Activated T-helper 1 cell treated with anti-CD3 and anti-CD28 coated beads, Interleukin-12 subunit alpha, Interleukin-12 subunit beta, Interleukin-2, Interleukin-4 antibody, amounts not matched to agents 30 ng/mL and 10 ng/mL and 1 ng/mL, durations not matched to agents 14 hours and 24 hours and 36 hours (primary cell): Measurements from ENCODE around the gene TJP3. TPM values are rescaled to one million over a fixed set of nuclear protein-coding genes. Genes with fewer than 3 reads are reported as not detected.

Experiments used
- DNase-seq: peaks from one replicate; pipeline ENCODE4 v3.0.0; 2021; ENCODE audit warnings: low spot score
- H3K27ac Mint-ChIP-seq: one replicate; pipeline ENCODE4 v1.8.0; 2021; ENCODE audit warnings: mild to moderate bottlenecking, mixed read lengths
- H3K27me3 Mint-ChIP-seq: one replicate; pipeline ENCODE4 v1.8.0; 2022; ENCODE audit warnings: mild to moderate bottlenecking, moderate library complexity, mixed read lengths; ENCODE audit not compliant: insufficient read depth
- H3K36me3 Mint-ChIP-seq: one replicate; pipeline ENCODE4 v1.8.0; 2021; ENCODE audit warnings: low read depth, mixed read lengths
- H3K4me1 Mint-ChIP-seq: one replicate; pipeline ENCODE4 v1.8.0; 2021; ENCODE audit warnings: low read depth, mixed read lengths
- H3K4me3 Mint-ChIP-seq: one replicate; pipeline ENCODE4 v1.8.0; 2021; ENCODE audit warnings: mild to moderate bottlenecking, moderate library complexity, mixed read lengths
- H3K9me3 Mint-ChIP-seq: one replicate; pipeline ENCODE4 v1.8.0; 2021; ENCODE audit warnings: mixed read lengths
- intact Hi-C: fragments of 100-400 bp; cut with micrococcal nuclease; formaldehyde crosslinking; loops from one replicate; pipeline ENCODE4 v1.15.1; 2024
- total RNA-seq: library from RNA; stranded (reverse); gene quantifications from 2 replicates; pipeline ENCODE4 v1.2.3, GENCODE V29; 2022

TJP3 gene
- total RNA-seq, 1 donor from 2014 or later: 0.08 TPM

DNA sequence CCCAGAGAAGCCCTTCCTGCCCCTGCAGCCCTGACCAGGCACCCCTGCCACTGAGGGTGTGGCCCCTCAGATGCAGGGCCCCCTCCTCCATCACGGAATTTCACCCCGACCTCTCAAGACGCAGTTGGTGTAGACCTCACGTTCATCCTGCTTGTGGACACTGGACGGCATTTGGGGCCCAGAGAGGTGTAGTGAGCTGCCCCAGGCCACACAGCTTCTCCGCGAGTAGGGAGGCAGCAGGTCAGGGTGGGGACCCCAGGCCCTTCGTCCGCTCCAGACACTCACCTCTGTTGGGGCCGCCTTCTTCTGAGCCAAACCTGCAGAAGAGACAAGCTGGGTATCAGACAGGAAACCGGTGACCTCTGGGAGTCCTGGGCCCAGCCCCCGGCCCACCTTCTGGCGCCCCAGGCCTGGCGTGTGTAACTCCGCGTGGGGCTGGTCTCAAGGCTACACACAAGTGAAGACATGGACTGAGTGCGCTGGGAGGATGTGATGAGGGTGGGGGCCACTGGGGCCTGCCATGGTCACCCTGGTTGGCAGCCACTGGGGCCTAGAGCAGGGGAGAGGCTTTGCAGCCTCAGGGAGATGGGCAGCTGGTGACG, 41.0 kb upstream of the TJP3 start:
- Mint-ChIP-seq H3K36me3 (peaks cover 3% of the 10 kb centered on the region), H3K4me1 (no peaks in the 10 kb centered on the region), H3K27me3 (no peaks in the 10 kb centered on the region), H3K4me3 (no peak overlapping the region), H3K27ac (no peak overlapping the region), H3K9me3 (no peaks in the 10 kb centered on the region)
- intact Hi-C loops: no loop called here
- DNase-seq: no peak

DNA sequence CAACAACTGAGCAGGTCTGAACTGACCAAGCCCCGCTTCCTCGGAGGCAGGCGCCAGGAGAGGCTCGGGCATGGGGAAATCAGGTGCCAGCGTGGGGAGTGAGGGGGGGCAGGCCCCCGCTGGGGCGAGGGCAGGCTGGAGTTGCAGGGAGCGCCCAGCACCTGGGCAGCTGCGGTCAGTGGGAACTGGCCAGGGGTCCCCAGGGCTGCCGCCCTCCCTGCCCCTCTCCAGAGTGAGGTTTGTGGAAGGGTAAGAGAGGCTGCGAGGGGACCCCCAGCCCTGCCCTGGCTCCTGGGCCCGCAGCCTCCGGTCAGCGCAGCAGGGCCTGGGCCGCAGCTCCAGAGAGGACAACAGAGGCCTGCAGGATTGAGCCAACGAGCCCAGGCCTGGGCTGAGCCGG, 40.4 kb upstream of the TJP3 start:
- H3K36me3 Mint-ChIP-seq: peaks cover 3% of the 10 kb centered on the region
- no peaks in the 10 kb centered on the region for H3K9me3 Mint-ChIP-seq
- intact Hi-C loops: no loop called here
- H3K4me1 Mint-ChIP-seq: no peaks in the 10 kb centered on the region
- DNase-seq: no peak
- H3K4me3 Mint-ChIP-seq: no peak overlapping the region
- H3K27me3 Mint-ChIP-seq: no peaks in the 10 kb centered on the region
- no peak overlapping the region for H3K27ac Mint-ChIP-seq

- intact Hi-C loops: no loop called here
- no peaks in the 10 kb centered on the region for H3K9me3 Mint-ChIP-seq
- peaks cover 3% of the 10 kb centered on the region for H3K36me3 Mint-ChIP-seq
- H3K4me1 Mint-ChIP-seq: no peaks in the 10 kb centered on the region
- no peak for DNase-seq
- no peak overlapping the region for H3K27ac Mint-ChIP-seq
- H3K4me3 Mint-ChIP-seq: no peak overlapping the region
- no peaks in the 10 kb centered on the region for H3K27me3 Mint-ChIP-seq
Observed at GRCh38 chr19:3668331-3669081, 39.7 kb upstream of the TJP3 start.

DNA sequence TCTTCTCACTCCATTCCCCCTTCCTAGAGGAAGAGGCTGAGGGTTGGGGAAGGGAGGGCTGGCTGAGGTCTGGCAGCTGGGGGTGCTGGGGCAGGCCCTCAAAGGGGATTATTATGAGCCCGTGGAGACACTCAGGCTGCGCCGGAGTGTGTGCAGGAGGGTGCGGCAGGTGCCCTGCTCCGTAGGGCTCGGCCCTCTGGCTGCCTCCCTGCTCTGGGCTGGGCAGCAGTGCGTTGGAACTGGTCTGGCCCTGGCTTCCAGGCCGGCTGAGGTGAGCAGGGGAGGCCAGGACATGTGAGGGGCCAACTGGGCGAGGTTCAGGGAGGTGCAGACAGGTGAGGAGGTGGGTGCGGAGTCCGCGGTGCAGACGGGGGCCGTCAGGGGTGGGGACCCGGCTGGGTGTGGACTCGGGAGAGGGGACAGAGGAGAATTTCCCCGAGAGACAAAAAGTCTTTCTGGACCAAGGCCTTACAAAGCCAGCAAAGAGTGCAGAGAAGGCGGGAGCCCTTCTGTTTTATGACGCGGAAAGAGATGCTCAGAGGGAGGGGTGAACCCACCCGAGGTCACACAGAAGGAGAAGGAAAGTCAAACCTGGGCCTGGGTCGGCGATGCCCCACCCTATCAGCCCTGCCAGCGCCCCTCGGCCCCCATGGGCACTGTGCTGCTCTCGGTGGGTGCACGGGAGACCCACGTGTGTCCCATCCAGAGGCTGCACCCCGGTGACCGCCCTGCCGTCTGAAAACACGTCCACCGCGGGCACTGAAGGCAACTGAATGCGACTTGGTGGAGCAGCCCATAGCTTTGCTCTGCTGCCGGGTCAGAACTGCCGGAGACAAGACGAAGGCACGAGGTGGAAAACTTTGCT, 38.9 kb upstream of the TJP3 start:
- intact Hi-C loops: no loop called here
- H3K4me1 Mint-ChIP-seq: no peaks in the 10 kb centered on the region
- no peak for DNase-seq
- H3K4me3 Mint-ChIP-seq: no peak overlapping the region
- peaks cover 3% of the 10 kb centered on the region for H3K36me3 Mint-ChIP-seq
- no peaks in the 10 kb centered on the region for H3K9me3 Mint-ChIP-seq
- no peaks in the 10 kb centered on the region for H3K27me3 Mint-ChIP-seq
- no peak overlapping the region for H3K27ac Mint-ChIP-seq

- Mint-ChIP-seq H3K4me1 (no peaks in the 10 kb centered on the region), H3K36me3 (peaks cover 7% of the 10 kb centered on the region), H3K27me3 (no peaks in the 10 kb centered on the region), H3K4me3 (no peak overlapping the region), H3K27ac (no peak overlapping the region), H3K9me3 (no peaks in the 10 kb centered on the region)
- intact Hi-C loops: no loop called here
- no peak for DNase-seq
Observed at GRCh38 chr19:3669947-3670795, 38.0 kb upstream of the TJP3 start.

DNA sequence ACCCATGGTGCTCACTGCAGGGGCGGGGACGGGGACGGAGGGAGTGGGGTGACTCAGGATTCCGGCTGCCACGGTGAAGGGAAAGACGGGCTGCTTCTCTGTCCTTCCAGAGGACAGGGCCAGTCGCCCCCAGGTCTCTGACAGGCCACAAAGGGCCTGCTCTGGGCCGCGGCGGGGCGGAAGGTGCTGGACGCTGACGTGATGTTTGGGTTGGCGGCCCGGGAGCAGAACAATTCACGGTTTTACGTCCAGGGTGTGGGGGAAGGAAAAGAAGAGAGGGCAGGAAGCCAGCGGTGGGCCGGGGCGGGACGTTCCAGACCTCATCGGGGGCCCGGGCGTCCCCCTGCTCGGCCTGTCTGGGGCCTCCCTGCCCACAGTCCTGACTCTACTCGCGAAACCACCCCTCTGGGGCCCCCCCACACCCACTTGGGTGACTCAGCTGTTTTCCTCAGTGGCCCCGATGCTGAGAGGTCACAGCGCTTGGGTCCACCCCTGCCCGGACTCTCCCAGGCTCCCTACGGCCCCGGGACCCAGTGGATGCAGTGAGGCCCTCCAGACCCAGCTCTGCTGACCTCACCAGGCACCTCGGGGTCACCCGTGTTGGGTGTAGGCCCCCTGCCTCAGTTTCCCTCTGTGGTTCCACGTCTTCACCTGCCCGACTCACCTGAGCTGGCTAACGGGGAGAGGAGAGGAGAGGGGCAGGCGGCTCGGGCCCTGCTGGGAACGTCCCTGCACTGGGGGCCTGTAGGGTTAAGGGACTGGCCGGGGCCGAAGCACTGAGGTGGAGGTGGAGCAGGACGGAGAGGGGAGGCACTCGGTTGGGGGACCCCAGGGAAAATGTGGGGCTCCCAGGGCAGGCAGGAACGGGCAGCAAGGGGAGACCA, 37.1 kb upstream of the TJP3 start:
- Mint-ChIP-seq H3K27me3 (no peaks in the 10 kb centered on the region), H3K36me3 (peaks cover 7% of the 10 kb centered on the region), H3K9me3 (no peaks in the 10 kb centered on the region), H3K4me1 (no peaks in the 10 kb centered on the region), H3K27ac (peak overlapping the region; percentile 63), H3K4me3 (no peak overlapping the region)
- intact Hi-C loops: no loop called here
- no peak for DNase-seq

DNA sequence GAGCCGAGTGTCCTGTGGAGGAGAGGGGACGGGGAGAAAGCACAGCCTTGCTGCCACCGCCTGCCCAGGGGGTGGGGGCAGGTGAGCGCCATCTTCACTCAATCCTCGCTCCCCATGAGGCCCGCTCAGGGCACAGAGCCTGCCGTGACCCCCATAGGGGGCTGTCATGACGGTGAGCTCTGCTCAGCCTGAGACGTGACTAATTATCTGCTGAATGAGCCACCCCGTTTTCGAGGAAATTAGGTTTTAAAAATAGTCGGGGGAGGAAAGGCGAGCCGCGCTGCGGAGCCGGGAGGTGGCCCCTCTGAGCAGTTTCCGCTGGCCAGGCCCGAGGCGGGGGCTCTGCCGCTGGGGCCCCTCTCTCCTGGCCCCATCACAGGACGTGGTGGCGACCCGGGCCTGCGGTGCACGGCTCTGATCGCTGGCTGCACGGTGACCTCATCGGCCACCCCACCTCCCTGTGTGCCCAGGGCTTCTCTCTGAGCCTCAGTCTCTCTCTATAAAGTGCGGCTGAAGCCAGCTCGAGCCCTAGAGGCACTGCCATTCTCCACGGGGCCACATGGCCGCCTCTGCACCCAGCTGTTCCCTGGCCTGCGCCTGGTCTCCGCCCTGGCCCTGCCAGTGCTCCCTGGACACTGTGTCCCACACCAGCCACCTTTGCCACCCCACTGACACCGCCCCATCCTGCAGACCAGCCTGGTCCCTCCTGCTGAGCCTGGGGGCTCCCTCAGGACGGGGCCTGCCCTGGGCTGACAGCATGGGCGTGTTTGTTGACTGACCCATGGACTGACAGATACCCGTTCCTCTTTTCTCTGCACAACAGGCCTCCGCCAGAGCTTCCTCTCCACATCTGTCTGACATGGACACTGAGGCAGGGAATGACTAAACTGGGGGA, 36.3 kb upstream of the TJP3 start:
- DNase-seq: no peak
- intact Hi-C loops: no loop called here
- no peaks in the 10 kb centered on the region for H3K9me3 Mint-ChIP-seq
- H3K4me3 Mint-ChIP-seq: no peak overlapping the region
- H3K27ac Mint-ChIP-seq: no peak overlapping the region
- no peaks in the 10 kb centered on the region for H3K27me3 Mint-ChIP-seq
- H3K36me3 Mint-ChIP-seq: peaks cover 4% of the 10 kb centered on the region
- H3K4me1 Mint-ChIP-seq: no peaks in the 10 kb centered on the region

DNA sequence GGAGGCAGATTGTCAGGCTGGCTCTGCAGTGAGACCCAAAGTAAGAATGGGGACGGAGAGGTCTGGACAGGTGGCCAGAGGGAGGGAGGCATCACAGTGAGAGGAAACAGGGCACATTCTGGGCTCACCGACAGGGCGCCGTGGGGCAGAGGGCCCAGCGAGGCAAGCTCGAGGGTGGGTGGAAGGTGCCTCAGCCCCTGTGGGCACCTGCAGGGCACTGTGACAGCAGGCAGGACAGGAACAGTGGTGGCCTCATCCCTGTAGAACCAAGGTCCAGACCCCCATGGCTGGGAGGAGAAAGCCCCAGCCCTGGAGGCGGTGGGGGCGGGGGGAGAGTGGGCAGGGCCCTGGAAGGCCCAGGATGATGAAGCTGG, 35.6 kb upstream of the TJP3 start:
- DNase-seq: no peak
- Mint-ChIP-seq H3K27me3 (no peaks in the 10 kb centered on the region), H3K36me3 (peaks cover 4% of the 10 kb centered on the region), H3K4me3 (no peak overlapping the region), H3K9me3 (no peaks in the 10 kb centered on the region), H3K4me1 (no peaks in the 10 kb centered on the region), H3K27ac (no peak overlapping the region)
- intact Hi-C loops: no loop called here

DNA sequence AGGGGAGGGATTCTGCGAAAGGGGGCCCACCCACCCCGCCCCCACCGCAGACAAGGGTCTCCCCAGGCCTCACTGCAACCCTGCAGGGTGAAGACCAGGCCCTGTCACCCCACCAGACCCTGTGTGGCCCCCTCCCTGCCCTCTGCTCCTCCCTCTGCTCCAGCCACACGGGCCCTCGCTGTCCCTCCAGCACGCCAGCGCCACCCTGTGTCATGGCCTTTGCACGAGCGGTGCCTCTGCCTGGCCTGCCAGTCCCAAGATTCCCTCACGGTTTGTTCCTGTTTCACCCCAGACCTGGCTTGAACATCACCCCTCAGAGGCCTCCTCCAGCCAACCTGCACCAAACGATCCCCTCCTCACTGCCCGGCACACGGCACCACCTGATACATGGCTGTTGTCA, 35.2 kb upstream of the TJP3 start:
- H3K27ac Mint-ChIP-seq: peak overlapping the region; percentile 18

DNA sequence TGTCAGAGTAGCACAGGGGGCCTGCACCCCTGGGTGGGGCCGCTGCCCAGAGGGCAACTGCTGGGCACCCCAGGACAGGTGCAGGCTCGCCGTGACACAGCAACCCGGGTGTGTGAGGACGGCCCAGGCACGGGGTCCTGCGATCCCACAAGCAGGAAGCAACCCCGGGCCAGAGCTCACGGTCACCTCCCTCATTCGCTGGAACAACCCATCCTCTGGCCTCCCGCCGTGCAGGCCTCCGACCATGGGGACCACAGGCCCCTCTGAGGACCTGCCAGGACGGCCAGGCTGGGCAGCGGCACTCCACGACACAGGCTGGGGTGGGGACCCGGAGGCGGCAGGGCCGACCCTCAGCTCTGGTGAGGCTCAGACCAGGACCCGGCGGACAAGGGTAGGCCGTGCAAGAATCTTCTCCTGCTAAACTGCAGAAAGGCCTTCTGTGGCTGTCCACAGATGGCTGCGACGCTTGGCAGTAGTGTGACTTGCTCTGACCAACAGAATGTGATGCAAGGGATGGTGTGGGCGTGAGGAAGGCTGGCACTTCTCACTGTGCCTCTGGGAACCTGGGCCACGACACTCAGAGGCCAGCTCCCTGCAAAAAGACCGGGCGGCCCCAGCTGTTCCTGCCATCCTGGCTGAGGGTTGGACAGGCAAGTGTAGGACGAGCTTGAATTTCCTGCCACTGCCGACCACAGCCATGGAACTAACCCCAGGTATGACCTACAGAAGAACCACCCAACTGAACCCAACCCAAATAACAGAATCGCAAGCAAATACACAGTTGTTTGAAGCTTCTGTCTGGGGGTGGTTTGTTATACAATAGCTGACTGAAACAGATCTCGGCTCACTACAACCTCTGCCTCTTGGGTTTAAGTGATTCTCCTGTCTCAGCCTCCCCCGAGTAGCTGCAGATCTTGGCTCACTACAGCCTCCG, 34.4 kb upstream of the TJP3 start:
- no peak overlapping the region for H3K4me3 Mint-ChIP-seq
- intact Hi-C loops: no loop called here
- H3K27me3 Mint-ChIP-seq: no peaks in the 10 kb centered on the region
- no peaks in the 10 kb centered on the region for H3K4me1 Mint-ChIP-seq
- peaks cover 4% of the 10 kb centered on the region for H3K36me3 Mint-ChIP-seq
- no peaks in the 10 kb centered on the region for H3K9me3 Mint-ChIP-seq
- no peak for DNase-seq
- H3K27ac Mint-ChIP-seq: no peak overlapping the region

More for the DNA sequence above, 35.2 kb upstream of the TJP3 start:
- no peaks in the 10 kb centered on the region for H3K4me1 Mint-ChIP-seq
- no peak for DNase-seq
- H3K4me3 Mint-ChIP-seq: no peak overlapping the region
- H3K9me3 Mint-ChIP-seq: no peaks in the 10 kb centered on the region
- no peaks in the 10 kb centered on the region for H3K27me3 Mint-ChIP-seq
- peaks cover 4% of the 10 kb centered on the region for H3K36me3 Mint-ChIP-seq
- intact Hi-C loops: no loop called here
